GM12878 (cell line): ENCODE measurements around the gene LCE6A.

Experiments
- CTCF ChIP-seq, 3 experiments: IDR thresholded peaks in 2 of 3; conservative IDR thresholded peaks in 1 of 3; 2 replicates each; pipeline ENCODE4 v1.5.1; 2011; ENCODE audit warnings: low read depth in 3 of 3, low read length in 3 of 3, mild to moderate bottlenecking in 3 of 3, control low read depth in 2 of 3, moderate library complexity in 2 of 3, inconsistent platforms in 1 of 3, mixed read lengths in 1 of 3; ENCODE audit not compliant: control insufficient read depth in 2 of 3, insufficient read depth in 1 of 3; ENCODE audit errors: extremely low read depth in 1 of 3
- EZH2 ChIP-seq: IDR thresholded peaks from 2 replicates; pipeline ENCODE4 v1.6.1; 2012; ENCODE audit warnings: low read depth, mild to moderate bottlenecking, control low read depth, inconsistent platforms, low read length, borderline replicate concordance; ENCODE audit not compliant: control insufficient read depth
- MYC ChIP-seq: IDR thresholded peaks from 2 replicates; pipeline ENCODE4 v1.6.1; 2011; ENCODE audit warnings: mild to moderate bottlenecking, low read length, moderate library complexity, inconsistent platforms; ENCODE audit not compliant: insufficient read depth, insufficient replicate concordance, insufficient read length, severe bottlenecking
- TCF7 ChIP-seq: IDR thresholded peaks from 2 replicates; pipeline ENCODE4 v1.6.1; 2014; ENCODE audit warnings: antibody characterized with exemption, borderline replicate concordance

GRCh38 chr1:152870831-152871730 lies 28.4 kb downstream of the LCE6A start:
- peak; percentile 32 to 39 (median 37); a peak in 5 of 6 replicates for TF ChIP-seq CTCF (IDR thresholded peaks at IDR 0.05 in 2 of 3, conservative IDR thresholded peaks at IDR 0.05 in 1 of 3; ENCODE audit: control insufficient read depth in 2 of 3, extremely low read depth in 1 of 3, insufficient read depth in 1 of 3, low read depth in 3 of 3, low read length in 3 of 3)
- no peak for TF ChIP-seq EZH2
- no peak for TF ChIP-seq TCF7
- no peak for TF ChIP-seq MYC
